HG02943 (cell line): ENCODE data around the gene RPTOR.
"Not testable (repeated sequence)": the region's sequence is repeated elsewhere in the genome, so short reads cannot be mapped to it uniquely, and the experiment has no call there.

Experiments used
- ATAC-seq: cut with Tn5 transposase; IDR thresholded peaks from one replicate; pipeline ENCODE4 v1.9.1; 2021; ENCODE audit warnings: mild to moderate bottlenecking, low read depth, moderate library complexity; ENCODE audit not compliant: unreplicated experiment

RPTOR gene

GRCh38 chr17:80731323-80731722 lies 186.7 kb downstream of the RPTOR start:
- no peak for ATAC-seq

GRCh38 chr17:80732268-80732667 lies 187.6 kb downstream of the RPTOR start:
- no peak for ATAC-seq

- peak; percentile 51 for ATAC-seq
Measured at GRCh38 chr17:80737106-80738019, 192.7 kb downstream of the RPTOR start.

GRCh38 chr17:80738020-80738808 lies 193.6 kb downstream of the RPTOR start:
- peak; percentile 13 for ATAC-seq

- ATAC-seq: no peak
Measured at GRCh38 chr17:80738987-80739730, 194.5 kb downstream of the RPTOR start.

- no peak for ATAC-seq
Measured at GRCh38 chr17:80740141-80740540, 195.5 kb downstream of the RPTOR start.

GRCh38 chr17:80742091-80742490 lies 197.5 kb downstream of the RPTOR start:
- no peak for ATAC-seq

GRCh38 chr17:80742581-80743180 lies 198.0 kb downstream of the RPTOR start:
- no peak for ATAC-seq

- ATAC-seq: no peak
Measured at GRCh38 chr17:80743181-80743771, 198.6 kb downstream of the RPTOR start.

GRCh38 chr17:80743973-80744372 lies 199.3 kb downstream of the RPTOR start:
- not testable (repeated sequence) for ATAC-seq

GRCh38 chr17:80744725-80745124 lies 200.1 kb downstream of the RPTOR start:
- ATAC-seq: not testable (repeated sequence)

GRCh38 chr17:80745183-80745582 lies 200.5 kb downstream of the RPTOR start:
- ATAC-seq: no peak

- ATAC-seq: no peak
Measured at GRCh38 chr17:80746262-80746935, 201.8 kb downstream of the RPTOR start.

- no peak for ATAC-seq
Measured at GRCh38 chr17:80747469-80747868, 202.8 kb downstream of the RPTOR start.

GRCh38 chr17:80749611-80750010 lies 205.0 kb downstream of the RPTOR start:
- ATAC-seq: no peak

GRCh38 chr17:80750263-80750662 lies 205.6 kb downstream of the RPTOR start:
- no peak for ATAC-seq

GRCh38 chr17:80751070-80751945 lies 206.7 kb downstream of the RPTOR start:
- no peak for ATAC-seq

GRCh38 chr17:80751946-80752581 lies 207.4 kb downstream of the RPTOR start:
- ATAC-seq: no peak
